GM18909 (cell line): ENCODE data around the gene TTR.

Source experiments
- ATAC-seq: cut with Tn5 transposase; IDR thresholded peaks from one replicate; pipeline ENCODE4 v1.9.1; 2021; ENCODE audit warnings: mild to moderate bottlenecking; ENCODE audit not compliant: unreplicated experiment, poor library complexity

TTR gene

DNA sequence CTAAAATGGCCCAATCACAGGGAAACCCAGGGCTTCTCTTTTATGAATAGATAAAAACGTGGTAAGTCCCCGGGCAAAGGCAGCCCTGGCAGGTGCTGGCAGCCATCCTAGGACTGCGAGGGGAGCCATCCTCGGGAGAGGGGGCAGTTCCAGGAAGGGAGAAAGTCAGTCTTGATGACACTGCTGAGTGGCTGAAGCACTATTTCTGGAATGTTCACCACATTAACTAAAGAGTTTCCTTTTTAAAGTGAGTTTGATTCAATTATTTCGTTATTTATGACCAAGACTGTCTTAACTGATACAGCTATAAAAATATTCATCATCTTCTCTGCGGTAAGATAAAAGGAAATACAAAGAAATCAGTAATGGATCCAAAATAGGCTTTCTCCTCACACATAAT is 20.4 kb downstream of the TTR start:
- ATAC-seq: no peak

DNA sequence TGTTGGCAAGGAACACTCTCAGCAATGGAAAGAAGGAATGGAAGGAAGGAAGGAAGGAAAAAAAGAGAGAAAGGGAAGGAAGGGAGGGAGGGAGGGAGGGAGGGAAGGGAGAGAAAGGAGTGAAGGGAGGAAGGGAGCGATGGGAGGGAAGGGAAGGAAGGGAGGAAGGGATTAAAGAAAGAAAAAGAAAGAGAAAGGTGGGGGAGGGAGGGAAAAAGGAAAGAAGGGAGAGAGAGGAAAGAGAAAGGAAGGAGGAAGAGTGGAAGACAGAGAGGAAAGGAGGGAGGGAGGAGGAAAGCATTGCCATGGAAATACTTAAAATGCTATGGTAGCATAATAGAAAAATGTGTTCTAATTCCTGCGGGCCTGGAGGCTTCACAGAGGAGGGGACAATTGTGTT is 22.4 kb downstream of the TTR start:
- no peak for ATAC-seq

DNA sequence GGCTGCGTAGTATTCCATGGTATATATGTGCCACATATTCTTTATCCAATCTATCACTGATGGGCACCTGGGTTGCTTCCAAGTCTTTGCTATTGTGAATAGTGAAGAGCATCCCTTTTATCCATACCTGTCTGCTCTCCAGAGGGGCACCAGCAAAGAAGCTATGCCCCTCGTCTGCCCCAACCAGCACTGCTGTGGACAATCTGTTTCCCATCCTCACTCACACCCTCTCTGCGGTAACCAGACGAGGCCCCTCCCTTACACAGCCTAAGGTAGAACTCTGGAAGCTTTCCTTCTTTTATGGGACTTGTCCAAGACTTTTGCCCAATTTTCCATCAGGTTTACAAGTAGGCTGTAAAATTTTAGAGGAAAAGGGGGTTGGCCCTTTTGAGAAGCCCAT is 24.9 kb downstream of the TTR start:
- ATAC-seq: no peak

DNA sequence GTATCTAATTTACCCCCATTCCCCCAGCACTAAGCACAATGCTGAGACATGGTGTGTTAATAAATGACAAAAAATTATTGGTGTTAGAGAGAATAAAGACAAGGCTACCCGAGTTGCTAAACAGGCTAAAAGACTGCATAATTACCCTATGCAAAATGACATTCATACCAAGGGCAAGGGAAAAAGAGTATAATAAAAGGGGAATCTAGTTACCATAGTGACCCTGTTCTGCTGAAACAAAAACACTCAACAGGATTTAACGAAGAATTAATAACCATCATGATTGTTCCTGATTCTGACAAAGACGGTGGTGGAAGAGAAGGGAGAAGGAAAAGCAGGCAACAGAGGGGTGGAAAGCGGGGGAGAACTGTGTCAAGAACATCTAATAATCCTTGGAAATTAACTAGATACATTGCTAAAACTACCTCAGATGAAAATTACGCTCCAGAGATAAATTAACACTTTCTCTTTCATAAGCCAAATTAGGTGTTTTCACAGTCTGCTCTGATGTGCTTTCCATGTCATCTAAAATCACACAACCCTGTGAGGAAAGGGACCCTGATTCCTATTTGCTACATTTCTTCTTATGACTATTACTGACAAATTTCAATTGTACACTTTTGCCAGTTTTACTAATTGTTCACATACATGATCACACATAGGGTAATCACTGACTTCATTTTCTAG is 25.5 kb downstream of the TTR start:
- no peak for ATAC-seq

DNA sequence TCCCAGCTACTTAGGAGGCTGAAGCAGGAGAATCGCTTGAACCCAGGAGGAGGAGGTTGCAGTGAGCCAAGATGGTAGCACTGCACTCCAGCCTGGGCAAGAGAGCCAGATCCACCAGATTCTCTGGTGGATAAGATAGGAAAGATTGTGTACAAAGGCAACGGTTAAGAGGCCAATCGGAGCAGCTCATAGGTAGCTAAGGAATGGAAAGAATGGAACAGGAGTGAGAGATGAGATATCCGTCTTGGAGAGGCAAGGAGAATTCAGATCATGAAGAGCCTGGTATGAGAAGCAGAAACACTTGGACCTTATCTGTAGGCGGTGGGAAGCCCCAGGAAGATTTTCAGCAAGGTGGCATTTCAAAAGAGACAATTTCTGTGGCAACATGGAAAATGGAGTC is 27.1 kb downstream of the TTR start:
- ATAC-seq: no peak

DNA sequence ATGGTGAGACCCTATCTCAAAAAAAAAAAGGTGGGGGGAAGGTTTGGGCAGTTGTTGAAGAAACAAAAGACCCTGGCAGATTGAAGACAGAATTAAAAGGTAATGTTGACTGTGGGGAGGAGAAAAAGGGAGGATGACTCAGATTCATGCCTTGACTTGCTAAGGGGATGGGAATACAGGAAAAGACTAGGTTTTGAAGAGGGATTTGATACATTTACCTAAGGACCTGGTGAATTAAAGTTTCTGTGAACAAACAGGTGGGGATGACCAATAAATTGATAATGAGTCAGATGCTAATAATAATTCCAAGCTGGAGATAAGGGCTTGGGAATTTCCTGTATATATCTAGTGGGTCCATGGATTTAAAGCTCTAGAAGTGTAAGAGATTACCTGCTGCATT is 27.6 kb downstream of the TTR start:
- no peak for ATAC-seq

DNA sequence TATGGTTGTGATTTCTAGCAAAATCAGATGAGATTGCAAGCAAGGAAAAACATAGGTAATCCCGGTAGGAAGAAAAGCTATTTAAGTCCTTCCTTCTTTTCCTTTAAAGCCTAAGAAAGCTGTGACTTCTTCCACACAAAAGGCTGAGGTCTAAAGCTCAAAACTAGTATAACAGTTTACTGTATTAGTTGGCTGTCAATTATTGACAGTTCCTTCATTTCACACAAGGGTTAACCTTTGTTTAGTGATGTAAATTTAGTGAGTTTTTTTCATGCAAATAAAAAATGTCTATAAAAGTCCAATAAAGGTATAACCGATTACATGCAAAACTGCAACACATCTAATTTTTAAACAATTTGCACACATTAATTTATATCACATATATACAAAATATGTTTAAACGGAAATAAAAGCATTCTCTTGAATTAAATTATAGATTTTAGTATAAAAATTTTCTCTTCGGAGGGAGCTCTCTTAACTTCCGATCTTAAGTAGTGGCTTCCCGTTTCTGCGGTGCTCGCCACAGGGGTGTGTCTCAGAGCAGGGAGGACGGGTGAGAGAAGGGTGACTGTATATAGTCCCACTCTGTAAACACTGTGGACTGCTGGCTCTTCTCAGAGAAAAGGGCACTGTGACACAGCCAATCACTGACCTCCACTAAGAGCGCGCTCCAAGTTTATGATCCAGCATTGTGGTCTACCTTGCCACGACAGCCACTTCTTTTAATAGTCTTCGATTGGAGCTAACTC is 33.4 kb downstream of the TTR start:
- ATAC-seq: no peak

DNA sequence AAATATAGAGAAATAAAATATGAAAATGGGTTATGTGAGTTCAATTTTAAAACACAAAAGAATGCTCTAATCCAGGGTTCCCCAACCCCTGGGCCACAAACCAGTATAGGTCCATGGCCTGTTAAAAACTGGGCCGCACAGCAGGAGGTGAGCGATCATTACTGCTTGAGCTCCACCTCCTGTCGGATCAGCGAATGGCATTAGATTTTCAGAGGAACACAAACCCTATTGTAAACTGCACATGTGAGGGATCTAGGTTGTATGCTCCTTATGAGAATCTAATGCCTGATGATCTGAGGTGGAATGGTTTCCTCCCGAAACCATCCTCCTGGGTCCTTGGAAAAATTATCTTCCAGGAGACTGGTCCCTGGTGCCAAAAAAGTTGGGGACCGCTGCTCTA is 34.7 kb downstream of the TTR start:
- no peak for ATAC-seq

DNA sequence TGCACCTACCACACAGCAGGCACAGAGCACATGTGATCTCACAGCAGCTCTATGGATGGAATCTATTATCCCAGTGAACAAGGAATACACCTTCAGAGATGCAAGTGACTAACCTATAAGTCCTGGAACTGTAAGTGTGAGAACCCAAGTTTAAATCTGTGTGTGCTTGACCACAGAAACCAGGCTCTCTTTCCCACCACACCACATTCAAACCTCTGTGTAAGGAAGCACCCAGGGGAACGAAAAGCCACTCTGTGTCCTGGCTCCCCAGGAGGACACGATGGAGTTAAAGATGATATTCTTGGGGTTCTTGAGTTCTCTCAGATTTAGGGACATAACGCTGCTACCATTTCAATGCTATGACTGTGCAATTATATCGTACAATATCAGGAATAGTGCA is 38.9 kb downstream of the TTR start:
- no peak for ATAC-seq

DNA sequence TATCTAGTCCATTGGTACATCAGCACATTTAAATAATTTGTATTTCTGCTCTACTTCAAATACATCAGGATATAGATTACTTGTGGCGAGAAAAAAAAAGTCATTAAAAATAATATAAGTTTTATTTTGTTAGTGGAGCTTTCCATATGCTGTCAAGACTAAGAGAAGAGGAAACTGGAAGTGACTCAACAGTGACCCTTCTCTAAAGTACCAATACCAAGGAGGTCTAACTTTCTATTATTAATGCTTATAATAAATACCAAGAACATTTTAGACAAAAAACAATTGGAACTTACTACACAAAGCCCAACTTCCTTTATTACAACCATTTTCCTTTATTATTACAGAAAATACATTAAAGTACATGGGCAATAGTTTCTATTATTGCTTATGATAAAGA is 39.8 kb downstream of the TTR start:
- ATAC-seq: no peak

DNA sequence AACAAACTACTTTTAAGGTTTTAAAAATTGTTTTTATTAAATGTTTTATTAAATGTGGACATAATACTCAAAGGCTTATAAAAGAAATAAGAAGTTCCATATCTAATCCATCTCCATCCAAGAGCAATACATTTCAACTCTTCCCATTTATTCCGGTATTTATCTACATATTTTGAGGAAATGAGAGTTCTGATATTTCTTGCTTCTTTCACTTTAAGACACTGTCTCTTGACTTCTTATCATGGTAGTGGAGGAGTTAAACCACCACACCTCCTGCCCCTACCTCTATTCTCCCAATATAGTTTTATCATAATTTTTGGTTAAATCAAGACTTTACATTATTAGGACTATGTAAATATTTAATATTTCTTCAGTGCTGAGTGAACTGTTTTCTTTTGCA is 40.7 kb downstream of the TTR start:
- ATAC-seq: no peak

DNA sequence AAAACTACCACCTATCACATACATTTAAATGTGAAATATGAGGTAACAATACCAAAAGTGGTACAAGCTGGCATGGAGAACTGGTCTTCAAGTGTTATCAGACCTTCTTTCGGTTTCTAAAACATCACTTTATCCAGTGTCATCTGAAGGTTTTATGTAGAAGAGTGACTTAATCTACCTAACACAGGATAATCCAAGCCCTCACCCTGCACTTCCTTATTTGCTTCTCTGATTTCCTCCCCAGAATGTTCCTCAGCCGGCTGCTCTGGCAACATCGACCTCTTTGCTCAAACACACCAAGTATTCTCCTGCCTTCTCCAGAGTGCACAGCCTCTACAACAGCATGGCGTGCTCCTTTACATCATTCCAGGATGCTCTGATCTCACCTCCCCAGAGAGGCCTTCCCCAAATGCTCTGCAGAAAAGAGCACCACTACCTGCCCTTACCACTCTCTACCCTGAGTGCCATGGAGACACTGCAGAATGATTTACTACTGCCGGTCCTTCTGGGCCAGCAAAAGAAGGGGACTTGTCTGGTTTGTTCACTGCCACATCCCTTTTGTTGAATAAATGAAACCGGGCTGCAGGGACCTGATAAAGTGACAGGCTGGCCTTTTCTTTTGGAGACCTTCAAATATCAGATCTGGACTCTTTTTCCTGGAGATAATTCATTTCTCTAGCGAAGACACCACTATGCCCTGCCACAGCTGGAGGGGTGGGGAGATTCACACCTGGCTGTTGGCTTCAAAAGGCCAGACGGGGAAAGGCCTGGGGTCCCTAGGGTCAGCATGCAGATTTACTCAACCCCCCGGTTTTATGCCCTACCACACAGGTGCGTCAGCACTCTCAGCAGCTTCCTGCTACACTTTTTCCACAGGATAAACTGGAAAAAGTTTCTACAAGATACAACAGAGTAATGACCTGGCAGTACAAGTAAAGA is 42.0 kb downstream of the TTR start:
- ATAC-seq: peak; percentile 35

DNA sequence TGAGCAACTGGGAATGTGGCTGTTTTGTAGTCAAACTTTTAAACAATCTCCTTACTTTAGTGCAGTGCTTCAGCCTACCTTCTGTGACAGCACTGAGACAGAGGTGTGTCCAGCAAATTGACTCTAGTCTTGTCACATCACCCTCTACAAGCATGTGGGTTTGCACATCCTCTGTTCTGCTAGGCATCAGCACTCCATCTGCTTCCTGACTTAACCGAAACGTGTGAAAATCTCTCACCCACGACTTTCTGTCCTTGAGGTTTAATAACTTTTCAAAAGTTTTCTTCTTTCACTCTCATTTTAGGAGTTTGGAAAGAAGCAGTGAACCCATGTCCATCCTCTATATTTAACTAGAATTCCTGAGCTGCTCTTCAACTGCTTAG is 42.6 kb downstream of the TTR start:
- peak; percentile 96 for ATAC-seq

DNA sequence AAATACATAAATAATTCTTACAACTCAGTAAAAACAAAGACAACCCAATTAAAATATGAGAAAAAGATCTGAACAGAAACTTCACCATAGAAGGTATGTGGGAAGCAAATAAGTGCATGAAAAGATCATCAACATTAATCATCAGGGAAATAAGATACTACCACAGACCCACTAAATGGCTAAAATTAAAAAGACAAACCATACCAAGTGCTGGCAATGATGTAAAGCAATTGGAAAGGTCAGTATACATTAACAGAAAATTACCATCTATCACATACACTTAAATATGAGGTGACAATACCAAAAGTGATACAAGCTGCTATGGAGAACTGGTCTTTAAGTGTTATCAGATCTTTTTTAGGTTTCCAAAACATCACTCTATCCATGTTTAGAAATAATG is 44.7 kb downstream of the TTR start:
- no peak for ATAC-seq

DNA sequence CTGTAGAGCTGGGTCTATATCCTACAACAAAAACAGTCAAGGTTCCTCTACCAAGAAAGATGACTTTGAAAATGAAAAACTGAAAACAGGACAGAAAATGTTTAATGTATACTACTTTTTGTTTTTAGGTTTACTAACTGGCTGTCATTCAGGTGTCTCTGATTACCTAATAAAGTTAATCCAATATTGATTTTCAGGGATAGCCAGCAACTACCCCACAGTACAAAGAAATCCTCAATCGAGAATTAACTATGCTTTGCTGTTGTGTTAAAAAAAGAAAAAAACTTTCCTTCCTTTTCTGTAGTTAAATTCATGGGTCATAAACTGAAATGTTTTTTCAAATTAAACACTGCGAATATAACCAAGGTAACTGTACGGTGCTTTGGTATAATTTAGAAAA is 45.8 kb downstream of the TTR start:
- ATAC-seq: no peak

DNA sequence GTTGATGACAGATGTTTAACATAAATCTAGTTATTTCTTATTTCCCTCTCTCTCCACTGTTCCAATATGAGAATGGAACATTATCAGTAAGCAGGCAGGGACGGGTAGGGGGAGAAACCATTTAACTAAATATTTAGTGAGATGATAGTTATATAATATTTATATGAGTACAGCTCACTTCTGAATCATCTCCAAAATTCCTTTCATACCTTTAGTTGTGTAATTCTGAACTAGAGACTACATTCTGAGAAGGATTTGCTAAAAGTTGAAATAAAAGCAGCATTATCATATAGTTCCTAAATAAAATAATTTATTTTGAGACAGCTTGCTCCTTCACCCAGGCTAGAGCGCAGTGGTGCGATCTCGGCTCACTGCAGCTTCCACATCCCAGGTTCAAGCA is 51.3 kb downstream of the TTR start:
- ATAC-seq: no peak

DNA sequence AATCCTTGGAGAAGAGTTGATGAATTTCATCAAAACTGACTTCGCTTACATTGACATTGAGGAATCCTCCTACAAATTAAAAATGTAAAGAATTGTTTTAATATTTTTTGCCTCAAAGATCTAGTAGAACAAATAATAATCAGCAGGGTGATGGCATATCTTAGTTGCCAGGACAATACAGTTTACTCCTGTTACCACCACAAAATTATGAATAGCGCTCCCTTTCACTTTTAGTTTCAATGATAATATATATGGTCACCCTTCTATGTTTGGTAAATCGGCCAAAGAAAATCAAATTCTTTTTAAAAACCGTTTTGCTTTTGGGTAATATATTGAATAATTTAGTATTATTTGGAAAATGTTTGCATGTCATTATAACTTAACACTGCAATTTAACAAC is 53.7 kb downstream of the TTR start:
- ATAC-seq: no peak

DNA sequence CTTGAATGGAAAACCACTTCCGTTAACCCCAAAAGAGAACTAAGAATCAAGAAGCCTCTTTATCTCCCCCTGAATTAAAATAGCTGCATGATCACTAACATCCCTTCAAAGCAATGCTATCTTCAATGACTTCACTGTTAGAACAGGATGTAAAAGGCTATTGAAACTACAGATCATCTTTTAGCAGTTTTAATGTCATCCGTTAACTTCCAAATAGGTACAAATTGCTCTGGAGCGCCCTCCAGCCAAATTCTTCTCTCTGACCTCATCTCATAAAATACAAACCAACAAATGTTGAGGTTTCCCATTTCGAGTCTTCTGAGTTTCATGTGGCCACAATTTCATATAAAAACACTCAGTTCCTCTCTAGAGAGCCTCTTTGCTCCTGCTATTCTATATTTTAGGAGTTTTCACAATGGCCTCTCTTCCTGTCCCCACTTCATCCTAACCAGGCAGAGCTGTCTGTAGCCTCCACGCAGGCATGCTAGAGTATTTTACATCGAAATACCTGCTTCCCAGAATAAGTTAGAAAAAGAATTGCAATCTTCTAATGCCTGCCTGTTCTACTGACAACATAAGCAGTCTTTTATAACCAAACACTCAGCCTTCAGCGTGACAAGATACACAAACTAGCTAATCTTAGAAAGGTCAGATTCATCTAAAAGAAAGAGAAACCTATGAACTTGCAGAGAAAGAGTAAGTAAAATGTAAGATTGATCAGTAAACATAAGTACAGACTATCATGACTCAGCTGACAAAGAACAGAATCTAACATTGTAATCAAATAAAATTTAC is 54.9 kb downstream of the TTR start:
- no peak for ATAC-seq

DNA sequence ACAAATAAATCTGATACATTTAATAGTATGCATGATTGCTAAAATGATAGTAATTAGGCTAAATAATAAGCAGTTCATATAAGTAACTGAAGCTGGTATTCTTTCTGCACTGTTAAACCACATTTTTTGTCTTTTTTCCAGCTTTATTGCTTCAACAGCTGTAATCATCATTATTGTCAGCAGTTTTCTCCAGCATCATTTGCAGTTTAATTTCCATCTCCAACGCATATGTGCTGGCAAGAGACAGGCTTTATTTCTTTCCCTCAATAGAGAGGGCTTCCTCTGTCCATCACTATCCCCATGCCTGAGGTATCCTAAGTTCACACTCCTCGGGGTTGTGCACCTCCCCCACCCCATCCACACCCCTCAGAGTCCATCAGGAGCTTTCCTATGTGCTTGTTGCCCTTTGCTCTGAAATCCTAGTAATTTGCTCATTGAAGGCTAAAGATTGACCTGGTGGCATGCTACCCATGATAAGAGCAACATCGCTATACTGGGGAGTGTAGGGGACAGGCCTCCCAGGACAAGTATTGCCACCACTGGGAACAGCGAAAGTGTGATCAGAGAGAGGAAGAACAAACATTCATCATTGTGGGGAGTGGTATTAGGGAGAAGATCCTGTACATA is 55.6 kb downstream of the TTR start:
- ATAC-seq: no peak
